ENCODE data around the gene ATF7IP. TPM values are rescaled to one million over a fixed set of nuclear protein-coding genes. Genes with fewer than 3 reads are reported as not detected.
"Not testable (repeated sequence)": the region's sequence is repeated elsewhere in the genome, so short reads cannot be mapped to it uniquely, and the experiment has no call there.

Gene ATF7IP
- total RNA-seq, 1 experiment from 2014 or later: 25.4 TPM

- ATAC-seq: no peak
- DNase-seq (ENCODE audit: low read depth, low spot score): no peak
- no peak overlapping the region for H3K4me3 ChIP-seq (ENCODE audit: low read depth in 2 of 2, low read length in 2 of 2)
- POLR2A ChIA-PET: no interaction called here
- no peaks in the 10 kb centered on the region for H3K4me1 ChIP-seq (ENCODE audit: control insufficient read depth, insufficient read depth, low read length)
- no TSS peak for BruUV-seq (replicated peaks)
- intact Hi-C loops (cut with micrococcal nuclease; ENCODE audit: unreplicated experiment): no loop called here
- H3K27me3 ChIP-seq (ENCODE audit: control insufficient read depth, insufficient read depth, low read length): no peaks in the 10 kb centered on the region
- no peak for TF ChIP-seq SIN3A (IDR thresholded peaks at IDR 0.05; ENCODE audit: borderline replicate concordance, insufficient read depth, low read depth, low read length)
- no peak for TF ChIP-seq POLR2AphosphoS5 (IDR thresholded peaks at IDR 0.05; ENCODE audit: low read depth, low read length)
- no peak for TF ChIP-seq REST (IDR thresholded peaks at IDR 0.05; ENCODE audit: insufficient read depth in 1 of 2, low read depth in 2 of 2, low read length in 1 of 2)
- TF ChIP-seq, protein P1, sequence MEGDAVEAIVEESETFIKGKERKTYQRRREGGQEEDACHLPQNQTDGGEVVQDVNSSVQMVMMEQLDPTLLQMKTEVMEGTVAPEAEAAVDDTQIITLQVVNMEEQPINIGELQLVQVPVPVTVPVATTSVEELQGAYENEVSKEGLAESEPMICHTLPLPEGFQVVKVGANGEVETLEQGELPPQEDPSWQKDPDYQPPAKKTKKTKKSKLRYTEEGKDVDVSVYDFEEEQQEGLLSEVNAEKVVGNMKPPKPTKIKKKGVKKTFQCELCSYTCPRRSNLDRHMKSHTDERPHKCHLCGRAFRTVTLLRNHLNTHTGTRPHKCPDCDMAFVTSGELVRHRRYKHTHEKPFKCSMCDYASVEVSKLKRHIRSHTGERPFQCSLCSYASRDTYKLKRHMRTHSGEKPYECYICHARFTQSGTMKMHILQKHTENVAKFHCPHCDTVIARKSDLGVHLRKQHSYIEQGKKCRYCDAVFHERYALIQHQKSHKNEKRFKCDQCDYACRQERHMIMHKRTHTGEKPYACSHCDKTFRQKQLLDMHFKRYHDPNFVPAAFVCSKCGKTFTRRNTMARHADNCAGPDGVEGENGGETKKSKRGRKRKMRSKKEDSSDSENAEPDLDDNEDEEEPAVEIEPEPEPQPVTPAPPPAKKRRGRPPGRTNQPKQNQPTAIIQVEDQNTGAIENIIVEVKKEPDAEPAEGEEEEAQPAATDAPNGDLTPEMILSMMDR (IDR thresholded peaks at IDR 0.05): no peak
- TF ChIP-seq TCF7L2 (IDR thresholded peaks at IDR 0.05; ENCODE audit: low read depth, low read length): no peak
- in situ Hi-C loops (cut with HindIII; ENCODE audit: low pct_unique_long_range_greater_than_20kb, low sequenced_read_pairs): no loop called here
- CTCF ChIA-PET: no interaction called here
- no peak overlapping the region for H3K27ac ChIP-seq (ENCODE audit: low read length)
- H3K9me3 ChIP-seq (ENCODE audit: control insufficient read depth, insufficient read depth, low read depth, low read length): peaks cover 9% of the 10 kb centered on the region; the same call in 1 of the 2 replicates
- H3K36me3 ChIP-seq (ENCODE audit: control insufficient read depth, insufficient read depth, low read length): no peaks in the 10 kb centered on the region
These were observed 25.1 kb upstream of the ATF7IP start for GRCh38 chr12:14340371-14340770.

GRCh38 chr12:14351524-14351923 lies 14.0 kb upstream of the ATF7IP start:
- H3K27me3 ChIP-seq (ENCODE audit: control insufficient read depth, insufficient read depth, low read length); CTCF ChIA-PET; ATAC-seq; in situ Hi-C loops (cut with HindIII; ENCODE audit: low pct_unique_long_range_greater_than_20kb, low sequenced_read_pairs); H3K27ac ChIP-seq (ENCODE audit: low read length); intact Hi-C loops (cut with micrococcal nuclease; ENCODE audit: unreplicated experiment); DNase-seq (ENCODE audit: low read depth, low spot score); H3K9me3 ChIP-seq (ENCODE audit: control insufficient read depth, insufficient read depth, low read depth, low read length); H3K36me3 ChIP-seq (ENCODE audit: control insufficient read depth, insufficient read depth, low read length); H3K4me1 ChIP-seq (ENCODE audit: control insufficient read depth, insufficient read depth, low read length); POLR2A ChIA-PET; BruUV-seq (replicated peaks); H3K4me3 ChIP-seq (ENCODE audit: low read depth in 2 of 2, low read length in 2 of 2): not testable (repeated sequence)

- POLR2A ChIA-PET; H3K27me3 ChIP-seq (ENCODE audit: control insufficient read depth, insufficient read depth, low read length); ATAC-seq; H3K36me3 ChIP-seq (ENCODE audit: control insufficient read depth, insufficient read depth, low read length); CTCF ChIA-PET; H3K4me3 ChIP-seq (ENCODE audit: low read depth in 2 of 2, low read length in 2 of 2); intact Hi-C loops (cut with micrococcal nuclease; ENCODE audit: unreplicated experiment); H3K27ac ChIP-seq (ENCODE audit: low read length); DNase-seq (ENCODE audit: low read depth, low spot score); H3K4me1 ChIP-seq (ENCODE audit: control insufficient read depth, insufficient read depth, low read length); H3K9me3 ChIP-seq (ENCODE audit: control insufficient read depth, insufficient read depth, low read depth, low read length); BruUV-seq (replicated peaks); in situ Hi-C loops (cut with HindIII; ENCODE audit: low pct_unique_long_range_greater_than_20kb, low sequenced_read_pairs): not testable (repeated sequence)
These were observed 13.4 kb upstream of the ATF7IP start for GRCh38 chr12:14352066-14352465.

- H3K9me3 ChIP-seq (ENCODE audit: control insufficient read depth, insufficient read depth, low read depth, low read length); in situ Hi-C loops (cut with HindIII; ENCODE audit: low pct_unique_long_range_greater_than_20kb, low sequenced_read_pairs); CTCF ChIA-PET; BruUV-seq (replicated peaks); intact Hi-C loops (cut with micrococcal nuclease; ENCODE audit: unreplicated experiment); H3K27ac ChIP-seq (ENCODE audit: low read length); H3K4me1 ChIP-seq (ENCODE audit: control insufficient read depth, insufficient read depth, low read length); DNase-seq (ENCODE audit: low read depth, low spot score); H3K27me3 ChIP-seq (ENCODE audit: control insufficient read depth, insufficient read depth, low read length); ATAC-seq; H3K4me3 ChIP-seq (ENCODE audit: low read depth in 2 of 2, low read length in 2 of 2); POLR2A ChIA-PET; H3K36me3 ChIP-seq (ENCODE audit: control insufficient read depth, insufficient read depth, low read length): not testable (repeated sequence)
These were observed 10.8 kb upstream of the ATF7IP start for GRCh38 chr12:14354665-14355064.
